Activated T-cell treated with anti-CD3 and anti-CD28 coated beads for 4 hours (primary cell): Measurements from ENCODE around the gene TOP1.

Experiments
- DNase-seq: peaks from one replicate; pipeline ENCODE4 v3.0.0-alpha.2; 2020

Gene TOP1

GRCh38 chr20:41170386-41171105 lies 141.9 kb downstream of the TOP1 start:
- DNase-seq, result no peak

- DNase-seq, result no peak
These were observed 143.2 kb downstream of the TOP1 start for GRCh38 chr20:41171736-41172295.

- DNase-seq, result no peak
These were observed 143.9 kb downstream of the TOP1 start for GRCh38 chr20:41172296-41173140.

GRCh38 chr20:41173161-41173721 lies 144.6 kb downstream of the TOP1 start:
- DNase-seq, result peak; percentile 58

GRCh38 chr20:41173791-41174341 lies 145.2 kb downstream of the TOP1 start:
- no peak for DNase-seq
